ENCODE results near the gene ADK. TPM values are rescaled to one million over a fixed set of nuclear protein-coding genes. Genes with fewer than 3 reads are reported as not detected.

The ADK gene
- total and polyA plus RNA-seq, 2 experiments from 2014 or later: 39.9 to 53.0 TPM

DNA sequence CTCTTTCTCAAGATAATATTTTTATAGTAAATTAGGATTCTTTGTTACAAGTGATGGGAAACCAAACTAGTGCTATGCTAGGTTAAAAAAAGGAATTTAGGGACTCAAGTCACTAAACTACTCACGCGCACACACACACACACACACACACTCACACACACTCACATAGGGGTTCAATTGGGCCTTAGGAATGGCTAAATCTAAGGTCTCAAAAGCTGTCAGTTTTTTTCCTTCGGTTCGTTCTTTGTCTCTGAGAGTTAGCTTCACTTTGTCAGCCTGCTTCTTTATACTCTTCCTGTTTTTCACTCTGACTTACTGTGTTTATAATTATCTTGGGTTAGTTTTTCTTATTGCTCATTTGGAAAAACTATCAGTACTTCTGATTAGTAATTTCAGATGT, 138.9 kb downstream of the ADK start:
- ATAC-seq: no peak
- H3K4me1 Mint-ChIP-seq: no peaks in the 10 kb centered on the region

GRCh38 chr10:74290708-74291107, 139.7 kb downstream of the ADK start:
- no peaks in the 10 kb centered on the region for H3K4me1 ChIP-seq (ENCODE audit: insufficient read depth)
- H3K9me3 Mint-ChIP-seq: no peaks in the 10 kb centered on the region
- ATAC-seq: no peak
- H3K36me3 ChIP-seq (ENCODE audit: insufficient read depth): no peaks in the 10 kb centered on the region
- H3K4me2 ChIP-seq: no peak overlapping the region
- no peaks in the 10 kb centered on the region for H3K36me3 Mint-ChIP-seq (ENCODE audit: low read depth)
- no peak overlapping the region for H3K27ac ChIP-seq (ENCODE audit: low read depth)
- H3K4me1 Mint-ChIP-seq: no peaks in the 10 kb centered on the region
- H3K79me2 ChIP-seq (replicated peaks; ENCODE audit: insufficient read depth): no peaks in the 10 kb centered on the region
- no peak overlapping the region for H3K4me3 Mint-ChIP-seq
- no peak overlapping the region for H2AFZ ChIP-seq
- H3K27me3 Mint-ChIP-seq (ENCODE audit: insufficient read depth, low read depth, poor library complexity): no peaks in the 10 kb centered on the region
- no peaks in the 10 kb centered on the region for H3K27me3 ChIP-seq (ENCODE audit: insufficient read depth)
- no peak overlapping the region for H3K27ac Mint-ChIP-seq
- H4K20me1 ChIP-seq (replicated peaks; ENCODE audit: insufficient read depth): no peaks in the 10 kb centered on the region
- H3K9me2 ChIP-seq (ENCODE audit: insufficient read depth): no peaks in the 10 kb centered on the region
- DNase-seq (ENCODE audit: low spot score): no peak
- no peak overlapping the region for H3K4me3 ChIP-seq
- H3F3A ChIP-seq (replicated peaks; ENCODE audit: low read depth): no peaks in the 10 kb centered on the region
- TF ChIP-seq, protein P1, sequence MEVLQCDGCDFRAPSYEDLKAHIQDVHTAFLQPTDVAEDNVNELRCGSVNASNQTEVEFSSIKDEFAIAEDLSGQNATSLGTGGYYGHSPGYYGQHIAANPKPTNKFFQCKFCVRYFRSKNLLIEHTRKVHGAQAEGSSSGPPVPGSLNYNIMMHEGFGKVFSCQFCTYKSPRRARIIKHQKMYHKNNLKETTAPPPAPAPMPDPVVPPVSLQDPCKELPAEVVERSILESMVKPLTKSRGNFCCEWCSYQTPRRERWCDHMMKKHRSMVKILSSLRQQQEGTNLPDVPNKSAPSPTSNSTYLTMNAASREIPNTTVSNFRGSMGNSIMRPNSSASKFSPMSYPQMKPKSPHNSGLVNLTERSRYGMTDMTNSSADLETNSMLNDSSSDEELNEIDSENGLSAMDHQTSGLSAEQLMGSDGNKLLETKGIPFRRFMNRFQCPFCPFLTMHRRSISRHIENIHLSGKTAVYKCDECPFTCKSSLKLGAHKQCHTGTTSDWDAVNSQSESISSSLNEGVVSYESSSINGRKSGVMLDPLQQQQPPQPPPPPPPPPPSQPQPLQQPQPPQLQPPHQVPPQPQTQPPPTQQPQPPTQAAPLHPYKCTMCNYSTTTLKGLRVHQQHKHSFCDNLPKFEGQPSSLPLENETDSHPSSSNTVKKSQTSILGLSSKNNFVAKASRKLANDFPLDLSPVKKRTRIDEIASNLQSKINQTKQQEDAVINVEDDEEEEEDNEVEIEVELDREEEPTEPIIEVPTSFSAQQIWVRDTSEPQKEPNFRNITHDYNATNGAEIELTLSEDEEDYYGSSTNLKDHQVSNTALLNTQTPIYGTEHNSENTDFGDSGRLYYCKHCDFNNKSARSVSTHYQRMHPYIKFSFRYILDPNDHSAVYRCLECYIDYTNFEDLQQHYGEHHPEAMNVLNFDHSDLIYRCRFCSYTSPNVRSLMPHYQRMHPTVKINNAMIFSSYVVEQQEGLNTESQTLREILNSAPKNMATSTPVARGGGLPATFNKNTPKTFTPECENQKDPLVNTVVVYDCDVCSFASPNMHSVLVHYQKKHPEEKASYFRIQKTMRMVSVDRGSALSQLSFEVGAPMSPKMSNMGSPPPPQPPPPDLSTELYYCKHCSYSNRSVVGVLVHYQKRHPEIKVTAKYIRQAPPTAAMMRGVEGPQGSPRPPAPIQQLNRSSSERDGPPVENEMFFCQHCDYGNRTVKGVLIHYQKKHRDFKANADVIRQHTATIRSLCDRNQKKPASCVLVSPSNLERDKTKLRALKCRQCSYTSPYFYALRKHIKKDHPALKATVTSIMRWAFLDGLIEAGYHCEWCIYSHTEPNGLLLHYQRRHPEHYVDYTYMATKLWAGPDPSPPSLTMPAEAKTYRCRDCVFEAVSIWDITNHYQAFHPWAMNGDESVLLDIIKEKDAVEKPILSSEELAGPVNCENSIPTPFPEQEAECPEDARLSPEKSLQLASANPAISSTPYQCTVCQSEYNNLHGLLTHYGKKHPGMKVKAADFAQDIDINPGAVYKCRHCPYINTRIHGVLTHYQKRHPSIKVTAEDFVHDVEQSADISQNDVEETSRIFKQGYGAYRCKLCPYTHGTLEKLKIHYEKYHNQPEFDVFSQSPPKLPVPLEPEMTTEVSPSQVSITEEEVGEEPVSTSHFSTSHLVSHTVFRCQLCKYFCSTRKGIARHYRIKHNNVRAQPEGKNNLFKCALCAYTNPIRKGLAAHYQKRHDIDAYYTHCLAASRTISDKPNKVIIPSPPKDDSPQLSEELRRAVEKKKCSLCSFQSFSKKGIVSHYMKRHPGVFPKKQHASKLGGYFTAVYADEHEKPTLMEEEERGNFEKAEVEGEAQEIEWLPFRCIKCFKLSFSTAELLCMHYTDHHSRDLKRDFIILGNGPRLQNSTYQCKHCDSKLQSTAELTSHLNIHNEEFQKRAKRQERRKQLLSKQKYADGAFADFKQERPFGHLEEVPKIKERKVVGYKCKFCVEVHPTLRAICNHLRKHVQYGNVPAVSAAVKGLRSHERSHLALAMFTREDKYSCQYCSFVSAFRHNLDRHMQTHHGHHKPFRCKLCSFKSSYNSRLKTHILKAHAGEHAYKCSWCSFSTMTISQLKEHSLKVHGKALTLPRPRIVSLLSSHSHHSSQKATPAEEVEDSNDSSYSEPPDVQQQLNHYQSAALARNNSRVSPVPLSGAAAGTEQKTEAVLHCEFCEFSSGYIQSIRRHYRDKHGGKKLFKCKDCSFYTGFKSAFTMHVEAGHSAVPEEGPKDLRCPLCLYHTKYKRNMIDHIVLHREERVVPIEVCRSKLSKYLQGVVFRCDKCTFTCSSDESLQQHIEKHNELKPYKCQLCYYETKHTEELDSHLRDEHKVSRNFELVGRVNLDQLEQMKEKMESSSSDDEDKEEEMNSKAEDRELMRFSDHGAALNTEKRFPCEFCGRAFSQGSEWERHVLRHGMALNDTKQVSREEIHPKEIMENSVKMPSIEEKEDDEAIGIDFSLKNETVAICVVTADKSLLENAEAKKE (CRISPR knock-in tag; IDR thresholded peaks at IDR 0.05): no peak

More for the DNA sequence above, 138.9 kb downstream of the ADK start:
- H3K4me1 ChIP-seq (ENCODE audit: insufficient read depth): no peaks in the 10 kb centered on the region
- H3K27ac ChIP-seq (ENCODE audit: low read depth): no peak overlapping the region
- Mint-ChIP-seq H3K36me3 (ENCODE audit: low read depth) (no peaks in the 10 kb centered on the region), H3K27ac (no peak overlapping the region), H3K27me3 (ENCODE audit: insufficient read depth, low read depth, poor library complexity) (no peaks in the 10 kb centered on the region), H3K4me3 (no peak overlapping the region), H3K9me3 (no peaks in the 10 kb centered on the region)
- DNase-seq (ENCODE audit: low spot score): no peak
- H3K4me3 ChIP-seq: no peak overlapping the region
- TF ChIP-seq, protein P1 (CRISPR knock-in tag; IDR thresholded peaks at IDR 0.05): no peak
- no peaks in the 10 kb centered on the region for H3K27me3 ChIP-seq (ENCODE audit: insufficient read depth)
- H3K36me3 ChIP-seq (ENCODE audit: insufficient read depth): no peaks in the 10 kb centered on the region
- no peaks in the 10 kb centered on the region for H4K20me1 ChIP-seq (replicated peaks; ENCODE audit: insufficient read depth)
- no peak overlapping the region for H3K4me2 ChIP-seq
- H3K79me2 ChIP-seq (replicated peaks; ENCODE audit: insufficient read depth): no peaks in the 10 kb centered on the region
- H2AFZ ChIP-seq: no peak overlapping the region
- no peaks in the 10 kb centered on the region for H3F3A ChIP-seq (replicated peaks; ENCODE audit: low read depth)
- H3K9me2 ChIP-seq (ENCODE audit: insufficient read depth): no peaks in the 10 kb centered on the region
